ENCODE results near the gene DVL1. TPM values are rescaled to one million over a fixed set of nuclear protein-coding genes. Genes with fewer than 3 reads are reported as not detected.

DVL1 gene
- total RNA-seq, 1 experiment from 2014 or later: 71.0 TPM

DNA sequence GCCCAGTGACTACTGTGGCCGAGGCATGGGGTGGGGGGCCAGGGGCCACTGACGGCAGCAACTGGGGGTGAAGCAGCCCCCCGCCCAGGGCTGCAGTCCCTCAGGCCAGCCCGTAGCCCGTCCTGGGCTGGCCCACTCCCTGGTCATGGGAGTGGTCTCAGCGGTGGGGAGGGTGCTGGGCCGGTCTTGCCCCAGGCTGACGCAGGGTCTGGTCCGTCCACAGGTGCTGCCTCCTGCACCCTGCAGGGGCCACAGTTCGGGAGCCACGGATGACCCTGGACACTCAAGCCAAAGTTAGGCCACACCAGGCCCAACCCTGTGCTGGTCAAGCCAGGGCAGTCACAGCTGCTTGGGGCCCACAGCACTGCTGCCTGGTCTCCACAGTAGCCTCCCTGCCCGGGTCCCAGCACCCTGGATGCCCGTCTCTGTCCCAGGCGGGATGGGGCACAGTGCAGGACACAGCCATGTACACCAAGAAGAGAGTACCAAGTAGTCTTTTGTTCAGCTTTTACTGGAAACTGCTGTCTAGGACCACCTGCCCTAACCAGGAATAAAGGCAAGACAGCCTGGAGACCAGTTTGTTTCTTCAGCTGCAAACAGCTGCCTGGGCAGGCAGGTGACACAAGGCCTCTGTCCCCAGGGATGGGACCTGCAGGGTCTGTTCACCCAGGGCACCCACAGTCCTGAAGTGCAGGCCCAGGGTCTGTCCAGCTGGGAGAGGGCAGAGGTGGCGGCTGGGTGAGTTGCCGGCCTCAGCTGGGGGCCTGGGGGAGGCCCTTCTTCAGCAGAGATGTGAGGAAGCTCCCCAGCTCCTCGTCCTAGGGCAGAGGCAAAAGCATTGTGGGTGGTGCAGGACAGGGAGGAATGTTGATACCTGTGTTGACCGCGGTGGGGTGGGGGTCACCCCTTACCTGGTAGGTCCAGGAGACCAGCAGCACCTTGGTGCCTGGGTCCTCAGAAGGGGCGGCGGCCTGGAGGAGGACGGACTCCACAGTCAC lies 37.8 kb downstream of the DVL1 start:
- Histone ChIP-seq H4K20me1 (ENCODE audit: control insufficient read depth, insufficient read depth, insufficient read length) (no peaks in the 10 kb centered on the region), H3K4ac (ENCODE audit: low read depth, low read length) (no peak overlapping the region), H4K8ac (replicated peaks; ENCODE audit: insufficient read length, low read depth, low read length) (no peak overlapping the region), H4K91ac (ENCODE audit: insufficient read length, low read depth, low read length) (no peak overlapping the region), H4K5ac (ENCODE audit: insufficient read length, low read depth, low read length) (no peak overlapping the region), H3K79me2 (ENCODE audit: insufficient read depth, low read length) (no peaks in the 10 kb centered on the region), H3K9ac (ENCODE audit: extremely low read depth, insufficient read length, low read length) (no peak overlapping the region), H2BK120ac (ENCODE audit: low read depth, low read length, poor library complexity, severe bottlenecking) (no peak overlapping the region), H3K27ac (ENCODE audit: insufficient read length, low read depth, low read length) (no peak overlapping the region), H3K27me3 (ENCODE audit: insufficient read depth, low read length) (no peaks in the 10 kb centered on the region), H2AFZ (ENCODE audit: low read length) (no peak overlapping the region), H3K23ac (ENCODE audit: insufficient read length, low read depth, low read length) (no peak overlapping the region), H2AK5ac (ENCODE audit: insufficient read length, low read length) (no peak overlapping the region), H3K79me1 (ENCODE audit: insufficient read depth, low read depth, low read length, poor library complexity, severe bottlenecking) (no peaks in the 10 kb centered on the region), H2BK5ac (ENCODE audit: insufficient read length, low read length) (no peak overlapping the region), H3K56ac (ENCODE audit: insufficient read length, low read depth, low read length) (no peak overlapping the region), H3K9me3 (ENCODE audit: control insufficient read depth, low read depth, low read length) (no peaks in the 10 kb centered on the region), H3K4me2 (ENCODE audit: insufficient read depth, insufficient read length, low read length) (no peak overlapping the region), H3K18ac (ENCODE audit: insufficient read length, low read depth, low read length) (no peak overlapping the region), H3K4me1 (ENCODE audit: insufficient read depth, low read length) (peaks cover 5% of the 10 kb centered on the region; the same call in 1 of the 2 replicates), H3T11ph (ENCODE audit: low read length) (no peak overlapping the region), H2BK20ac (ENCODE audit: low read depth, low read length, poor library complexity, severe bottlenecking) (no peak overlapping the region), H3K14ac (ENCODE audit: insufficient read depth, low read length) (no peak overlapping the region), H2BK15ac (ENCODE audit: low read depth, low read length) (no peak overlapping the region), H3K23me2 (ENCODE audit: insufficient read length, low read depth, low read length, poor library complexity, severe bottlenecking) (peaks cover 15% of the 10 kb centered on the region), H2BK12ac (ENCODE audit: insufficient read length, low read depth, low read length) (no peak overlapping the region)
- Mint-ChIP-seq H3K27me3 (ENCODE audit: low read depth) (peaks cover 3% of the 10 kb centered on the region; the same call in 1 of the 2 replicates), H3K4me3 (no peak overlapping the region; a peak in 1 of 5 replicates), H3K4me1 (peaks cover 16 to 27% of the 10 kb centered on the region in 2 experiments), H3K27ac (no peak overlapping the region; a peak in 1 of 7 replicates), H3K36me3 (ENCODE audit: insufficient read depth in 1 of 3, low read depth in 3 of 3) (peaks cover 7 to 40% (median 39%) of the 10 kb centered on the region in 3 experiments), H3K9me3 (no peaks in the 10 kb centered on the region; a peak in 1 of 5 replicates)
- no CpG with 5 or more reads among the region's 22 CpGs for WGBS (ENCODE audit: extremely low coverage, insufficient read length, low lambda C conversion rate)
- no peak for DNase-seq
- TF ChIP-seq, protein P1, sequence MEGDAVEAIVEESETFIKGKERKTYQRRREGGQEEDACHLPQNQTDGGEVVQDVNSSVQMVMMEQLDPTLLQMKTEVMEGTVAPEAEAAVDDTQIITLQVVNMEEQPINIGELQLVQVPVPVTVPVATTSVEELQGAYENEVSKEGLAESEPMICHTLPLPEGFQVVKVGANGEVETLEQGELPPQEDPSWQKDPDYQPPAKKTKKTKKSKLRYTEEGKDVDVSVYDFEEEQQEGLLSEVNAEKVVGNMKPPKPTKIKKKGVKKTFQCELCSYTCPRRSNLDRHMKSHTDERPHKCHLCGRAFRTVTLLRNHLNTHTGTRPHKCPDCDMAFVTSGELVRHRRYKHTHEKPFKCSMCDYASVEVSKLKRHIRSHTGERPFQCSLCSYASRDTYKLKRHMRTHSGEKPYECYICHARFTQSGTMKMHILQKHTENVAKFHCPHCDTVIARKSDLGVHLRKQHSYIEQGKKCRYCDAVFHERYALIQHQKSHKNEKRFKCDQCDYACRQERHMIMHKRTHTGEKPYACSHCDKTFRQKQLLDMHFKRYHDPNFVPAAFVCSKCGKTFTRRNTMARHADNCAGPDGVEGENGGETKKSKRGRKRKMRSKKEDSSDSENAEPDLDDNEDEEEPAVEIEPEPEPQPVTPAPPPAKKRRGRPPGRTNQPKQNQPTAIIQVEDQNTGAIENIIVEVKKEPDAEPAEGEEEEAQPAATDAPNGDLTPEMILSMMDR (conservative IDR thresholded peaks at IDR 0.05): no peak
